ENCODE results near the gene ASH1L.

- TF ChIP-seq POLR2A (IDR thresholded peaks at IDR 0.05; ENCODE audit: low read depth) (no peak), CTCF (IDR thresholded peaks at IDR 0.05) (no peak), POLR2AphosphoS5 (IDR thresholded peaks at IDR 0.05) (no peak), EP300 (IDR thresholded peaks at IDR 0.05) (no peak)
Measured at GRCh38 chr1:155478270-155478852, 84.2 kb downstream of the ASH1L start.
